ENCODE results near the gene ATP6V1C2.

GRCh38 chr2:10764896-10765295 lies 43.5 kb downstream of the ATP6V1C2 start:
- TF ChIP-seq EZH2 (IDR thresholded peaks at IDR 0.05; ENCODE audit: borderline replicate concordance): no peak
- TF ChIP-seq, protein P1, sequence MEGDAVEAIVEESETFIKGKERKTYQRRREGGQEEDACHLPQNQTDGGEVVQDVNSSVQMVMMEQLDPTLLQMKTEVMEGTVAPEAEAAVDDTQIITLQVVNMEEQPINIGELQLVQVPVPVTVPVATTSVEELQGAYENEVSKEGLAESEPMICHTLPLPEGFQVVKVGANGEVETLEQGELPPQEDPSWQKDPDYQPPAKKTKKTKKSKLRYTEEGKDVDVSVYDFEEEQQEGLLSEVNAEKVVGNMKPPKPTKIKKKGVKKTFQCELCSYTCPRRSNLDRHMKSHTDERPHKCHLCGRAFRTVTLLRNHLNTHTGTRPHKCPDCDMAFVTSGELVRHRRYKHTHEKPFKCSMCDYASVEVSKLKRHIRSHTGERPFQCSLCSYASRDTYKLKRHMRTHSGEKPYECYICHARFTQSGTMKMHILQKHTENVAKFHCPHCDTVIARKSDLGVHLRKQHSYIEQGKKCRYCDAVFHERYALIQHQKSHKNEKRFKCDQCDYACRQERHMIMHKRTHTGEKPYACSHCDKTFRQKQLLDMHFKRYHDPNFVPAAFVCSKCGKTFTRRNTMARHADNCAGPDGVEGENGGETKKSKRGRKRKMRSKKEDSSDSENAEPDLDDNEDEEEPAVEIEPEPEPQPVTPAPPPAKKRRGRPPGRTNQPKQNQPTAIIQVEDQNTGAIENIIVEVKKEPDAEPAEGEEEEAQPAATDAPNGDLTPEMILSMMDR (IDR thresholded peaks at IDR 0.05; ENCODE audit: poor library complexity): no peak
- no peak for TF ChIP-seq EZH2phosphoT487 (IDR thresholded peaks at IDR 0.05; ENCODE audit: low read depth, severe bottlenecking, unreplicated experiment)

Measured in hepatocyte (in vitro differentiated cells).